Gastrocnemius medialis (tissue), 4 donors: Measurements from ENCODE around the gene SPRN.

ENCODE experiments used
- POLR2A ChIP-seq, 2 donors: fragments of 450-650 bp; IDR thresholded peaks; one replicate each; pipeline ENCODE4 v1.6.1; 2017; ENCODE audit warnings: antibody characterized with exemption in 2 of 2, mild to moderate bottlenecking in 2 of 2, moderate library complexity in 2 of 2
- TF ChIP-seq, protein P1 (sequence below), 5 experiments: fragments of 450-650 bp in 3 of 5; fragments of 200-600 bp in 2 of 5; sonication (generic) in 2 of 5; IDR thresholded peaks in 4 of 5; conservative IDR thresholded peaks in 1 of 5; 1 replicate in 4 of 5; 2 replicates in 1 of 5; pipeline ENCODE4 v1.5.1; 2016 to 2019; ENCODE audit warnings: antibody characterized with exemption in 5 of 5, mild to moderate bottlenecking in 3 of 5, moderate library complexity in 3 of 5

- TF ChIP-seq POLR2A (IDR thresholded peaks at IDR 0.05) = no peak
- TF ChIP-seq, protein P1, sequence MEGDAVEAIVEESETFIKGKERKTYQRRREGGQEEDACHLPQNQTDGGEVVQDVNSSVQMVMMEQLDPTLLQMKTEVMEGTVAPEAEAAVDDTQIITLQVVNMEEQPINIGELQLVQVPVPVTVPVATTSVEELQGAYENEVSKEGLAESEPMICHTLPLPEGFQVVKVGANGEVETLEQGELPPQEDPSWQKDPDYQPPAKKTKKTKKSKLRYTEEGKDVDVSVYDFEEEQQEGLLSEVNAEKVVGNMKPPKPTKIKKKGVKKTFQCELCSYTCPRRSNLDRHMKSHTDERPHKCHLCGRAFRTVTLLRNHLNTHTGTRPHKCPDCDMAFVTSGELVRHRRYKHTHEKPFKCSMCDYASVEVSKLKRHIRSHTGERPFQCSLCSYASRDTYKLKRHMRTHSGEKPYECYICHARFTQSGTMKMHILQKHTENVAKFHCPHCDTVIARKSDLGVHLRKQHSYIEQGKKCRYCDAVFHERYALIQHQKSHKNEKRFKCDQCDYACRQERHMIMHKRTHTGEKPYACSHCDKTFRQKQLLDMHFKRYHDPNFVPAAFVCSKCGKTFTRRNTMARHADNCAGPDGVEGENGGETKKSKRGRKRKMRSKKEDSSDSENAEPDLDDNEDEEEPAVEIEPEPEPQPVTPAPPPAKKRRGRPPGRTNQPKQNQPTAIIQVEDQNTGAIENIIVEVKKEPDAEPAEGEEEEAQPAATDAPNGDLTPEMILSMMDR (IDR thresholded peaks at IDR 0.05 in 4 of 5, conservative IDR thresholded peaks at IDR 0.05 in 1 of 5) = no peak
These were observed 33.2 kb downstream of the SPRN start for GRCh38 chr10:133391249-133391635.
